ENCODE measurements around the gene CHSY3.

- TF ChIP-seq, protein P1, sequence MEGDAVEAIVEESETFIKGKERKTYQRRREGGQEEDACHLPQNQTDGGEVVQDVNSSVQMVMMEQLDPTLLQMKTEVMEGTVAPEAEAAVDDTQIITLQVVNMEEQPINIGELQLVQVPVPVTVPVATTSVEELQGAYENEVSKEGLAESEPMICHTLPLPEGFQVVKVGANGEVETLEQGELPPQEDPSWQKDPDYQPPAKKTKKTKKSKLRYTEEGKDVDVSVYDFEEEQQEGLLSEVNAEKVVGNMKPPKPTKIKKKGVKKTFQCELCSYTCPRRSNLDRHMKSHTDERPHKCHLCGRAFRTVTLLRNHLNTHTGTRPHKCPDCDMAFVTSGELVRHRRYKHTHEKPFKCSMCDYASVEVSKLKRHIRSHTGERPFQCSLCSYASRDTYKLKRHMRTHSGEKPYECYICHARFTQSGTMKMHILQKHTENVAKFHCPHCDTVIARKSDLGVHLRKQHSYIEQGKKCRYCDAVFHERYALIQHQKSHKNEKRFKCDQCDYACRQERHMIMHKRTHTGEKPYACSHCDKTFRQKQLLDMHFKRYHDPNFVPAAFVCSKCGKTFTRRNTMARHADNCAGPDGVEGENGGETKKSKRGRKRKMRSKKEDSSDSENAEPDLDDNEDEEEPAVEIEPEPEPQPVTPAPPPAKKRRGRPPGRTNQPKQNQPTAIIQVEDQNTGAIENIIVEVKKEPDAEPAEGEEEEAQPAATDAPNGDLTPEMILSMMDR (IDR thresholded peaks at IDR 0.05) = no peak
- no peak for TF ChIP-seq POLR2AphosphoS5 (IDR thresholded peaks at IDR 0.05)
These were observed 26.0 kb downstream of the CHSY3 start for GRCh38 chr5:129930221-129930620.
